PC-3 (cell line): ENCODE measurements around the gene MED19.

Experiments used
- EZH2 ChIP-seq: fragments of 300-600 bp; sonication (generic); IDR thresholded peaks from one replicate; pipeline ENCODE4 v1.6.1; 2017; ENCODE audit warnings: antibody characterized with exemption, mild to moderate bottlenecking, low read length; ENCODE audit not compliant: unreplicated experiment
- TF ChIP-seq, protein P1 (sequence below): fragments of 300-600 bp; sonication (generic); conservative IDR thresholded peaks from 2 replicates; pipeline ENCODE4 v1.5.1; 2017; ENCODE audit warnings: antibody characterized with exemption, low read depth, mild to moderate bottlenecking, low read length

DNA sequence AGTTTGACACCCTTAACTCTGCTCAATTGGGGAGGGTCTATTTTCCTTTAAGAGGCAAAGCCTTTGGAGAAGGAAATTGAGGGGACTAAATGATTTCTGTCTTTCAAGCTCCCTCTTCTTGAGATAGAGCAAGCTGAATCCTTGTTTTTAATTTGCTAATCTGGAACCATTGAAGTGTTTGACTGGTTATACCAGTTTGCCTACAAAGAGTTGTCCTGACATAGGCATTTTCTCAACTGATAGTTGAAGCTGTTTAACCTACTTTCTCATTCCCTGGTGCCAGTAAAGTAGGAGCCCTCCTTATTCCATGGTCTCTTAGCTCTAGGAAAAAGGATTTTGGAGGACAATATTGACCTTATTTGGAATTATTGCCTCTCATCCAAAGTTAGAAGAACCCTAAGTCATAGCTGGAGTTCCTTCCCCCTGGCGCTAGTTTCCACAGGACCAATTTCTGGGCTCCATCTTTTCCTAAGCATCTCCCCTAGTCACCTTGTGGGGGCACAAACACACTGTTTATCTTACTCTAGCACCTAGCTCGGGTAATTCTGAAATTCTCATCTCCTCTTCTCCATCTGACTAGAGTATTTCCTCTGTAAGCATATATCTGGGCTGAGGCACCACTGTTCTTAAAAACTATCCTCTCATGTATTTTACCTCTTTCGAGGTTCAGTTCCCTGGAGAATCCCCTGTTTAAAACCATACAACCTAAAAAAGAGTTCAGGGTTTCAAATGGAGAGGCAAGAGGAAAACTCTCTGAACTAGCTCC lies 36.7 kb downstream of the MED19 start:
- TF ChIP-seq, protein P1, sequence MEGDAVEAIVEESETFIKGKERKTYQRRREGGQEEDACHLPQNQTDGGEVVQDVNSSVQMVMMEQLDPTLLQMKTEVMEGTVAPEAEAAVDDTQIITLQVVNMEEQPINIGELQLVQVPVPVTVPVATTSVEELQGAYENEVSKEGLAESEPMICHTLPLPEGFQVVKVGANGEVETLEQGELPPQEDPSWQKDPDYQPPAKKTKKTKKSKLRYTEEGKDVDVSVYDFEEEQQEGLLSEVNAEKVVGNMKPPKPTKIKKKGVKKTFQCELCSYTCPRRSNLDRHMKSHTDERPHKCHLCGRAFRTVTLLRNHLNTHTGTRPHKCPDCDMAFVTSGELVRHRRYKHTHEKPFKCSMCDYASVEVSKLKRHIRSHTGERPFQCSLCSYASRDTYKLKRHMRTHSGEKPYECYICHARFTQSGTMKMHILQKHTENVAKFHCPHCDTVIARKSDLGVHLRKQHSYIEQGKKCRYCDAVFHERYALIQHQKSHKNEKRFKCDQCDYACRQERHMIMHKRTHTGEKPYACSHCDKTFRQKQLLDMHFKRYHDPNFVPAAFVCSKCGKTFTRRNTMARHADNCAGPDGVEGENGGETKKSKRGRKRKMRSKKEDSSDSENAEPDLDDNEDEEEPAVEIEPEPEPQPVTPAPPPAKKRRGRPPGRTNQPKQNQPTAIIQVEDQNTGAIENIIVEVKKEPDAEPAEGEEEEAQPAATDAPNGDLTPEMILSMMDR = no peak
- TF ChIP-seq EZH2 = no peak
